ENCODE measurements around the gene ABCC4.

ABCC4 gene

GRCh38 chr13:95153647-95154412 lies 147.4 kb downstream of the ABCC4 start:
- DNase-seq = no peak

- no peak for DNase-seq
Observed at GRCh38 chr13:95151942-95152587, 149.2 kb downstream of the ABCC4 start.

GRCh38 chr13:95150555-95150954 lies 150.7 kb downstream of the ABCC4 start:
- DNase-seq = no peak

GRCh38 chr13:95146486-95146885 lies 154.8 kb downstream of the ABCC4 start:
- no peak for DNase-seq

- DNase-seq = no peak
Observed at GRCh38 chr13:95145587-95145986, 155.7 kb downstream of the ABCC4 start.

GRCh38 chr13:95140502-95140901 lies 160.7 kb downstream of the ABCC4 start:
- DNase-seq = no peak

GRCh38 chr13:95138876-95139585 lies 162.2 kb downstream of the ABCC4 start:
- no peak for DNase-seq

GRCh38 chr13:95137096-95137495 lies 164.2 kb downstream of the ABCC4 start:
- no peak for DNase-seq

- no peak for DNase-seq
Observed at GRCh38 chr13:95136638-95137037, 164.6 kb downstream of the ABCC4 start.

GRCh38 chr13:95133498-95133897 lies 167.8 kb downstream of the ABCC4 start:
- no peak for DNase-seq

- DNase-seq = no peak
Observed at GRCh38 chr13:95129004-95129403, 172.2 kb downstream of the ABCC4 start.

- DNase-seq = no peak
Observed at GRCh38 chr13:95128045-95128643, 173.1 kb downstream of the ABCC4 start.

- DNase-seq = no peak
Observed at GRCh38 chr13:95124959-95125358, 176.3 kb downstream of the ABCC4 start.

GRCh38 chr13:95123726-95124125 lies 177.5 kb downstream of the ABCC4 start:
- no peak for DNase-seq

GRCh38 chr13:95122063-95122462 lies 179.2 kb downstream of the ABCC4 start:
- DNase-seq = no peak

- DNase-seq = no peak
Observed at GRCh38 chr13:95121516-95121915, 179.7 kb downstream of the ABCC4 start.

GRCh38 chr13:95120650-95121049 lies 180.6 kb downstream of the ABCC4 start:
- DNase-seq = no peak

GRCh38 chr13:95118541-95119324 lies 182.5 kb downstream of the ABCC4 start:
- DNase-seq = no peak

GRCh38 chr13:95117092-95117491 lies 184.2 kb downstream of the ABCC4 start:
- DNase-seq = no peak

GRCh38 chr13:95115525-95115924 lies 185.7 kb downstream of the ABCC4 start:
- no peak for DNase-seq

GRCh38 chr13:95113601-95114000 lies 187.7 kb downstream of the ABCC4 start:
- no peak for DNase-seq

GRCh38 chr13:95112883-95113282 lies 188.4 kb downstream of the ABCC4 start:
- no peak for DNase-seq

- DNase-seq = no peak
Observed at GRCh38 chr13:95111608-95112007, 189.6 kb downstream of the ABCC4 start.
